Lower lobe of right lung (tissue), 2 donors: ENCODE data around the gene SYF2. TPM values are rescaled to one million over a fixed set of nuclear protein-coding genes. Genes with fewer than 3 reads are reported as not detected.

Experiments
- ATAC-seq, 2 donors: fragments of 200-7000 bp; cut with Tn5 transposase; one replicate each; pipeline ENCODE4 v1.9.1; 2020 to 2022; ENCODE audit warnings: mild to moderate bottlenecking in 2 of 2, moderate library complexity in 2 of 2
- DNase-seq: peaks from one replicate; pipeline ENCODE4 v3.0.0-alpha.2; 2020
- H3K27ac ChIP-seq: fragments of 200-600 bp; one replicate; pipeline ENCODE4 v1.8.0; 2022
- H3K27me3 ChIP-seq: fragments of 200-600 bp; one replicate; pipeline ENCODE4 v1.8.0; 2022; ENCODE audit warnings: low read depth
- H3K36me3 ChIP-seq: fragments of 200-600 bp; one replicate; pipeline ENCODE4 v1.8.0; 2022; ENCODE audit warnings: mild to moderate bottlenecking
- H3K4me1 ChIP-seq: fragments of 200-600 bp; one replicate; pipeline ENCODE4 v1.8.0; 2022
- H3K4me3 ChIP-seq: fragments of 200-600 bp; one replicate; pipeline ENCODE4 v1.8.0; 2022; ENCODE audit warnings: mild to moderate bottlenecking
- H3K9me3 ChIP-seq: fragments of 200-600 bp; one replicate; pipeline ENCODE4 v1.8.0; 2022
- CTCF ChIP-seq: fragments of 200-600 bp; IDR thresholded peaks from one replicate; pipeline ENCODE4 v1.8.0; 2022; ENCODE audit warnings: antibody characterized with exemption, mild to moderate bottlenecking
- intact Hi-C: fragments of 100-400 bp; cut with DNase I; formaldehyde crosslinking; loops from one replicate; pipeline ENCODE4 v1.11.0; 2022
- total RNA-seq: library from RNA; stranded (reverse); fragmentation: NEBNext Ultra II Directional; extraction: Animal tissue kit (Norgen Biotek cat#: 25700); gene quantifications from one replicate; pipeline ENCODE4 v1.2.1, GENCODE V29; 2021
- donor health status: DM: no; HTN: yes; CAD: no; lungs with severe emphysema.

SYF2 gene
- total RNA-seq, 1 donor from 2014 or later, result 44.6 TPM

- Histone ChIP-seq H3K4me1 (no peaks in the 10 kb centered on the region), H3K4me3 (no peak overlapping the region), H3K27ac (no peak overlapping the region), H3K36me3 (no peaks in the 10 kb centered on the region), H3K27me3 (no peaks in the 10 kb centered on the region), H3K9me3 (no peaks in the 10 kb centered on the region)
- no peak for TF ChIP-seq CTCF
- intact Hi-C loops, result loop anchor here (10.0 kb wide), 1 partner anchor 364 kb away; no protein-coding TSS in a partner anchor
- ATAC-seq (no peak), DNase-seq (no peak)
These were observed 23.6 kb downstream of the SYF2 start for GRCh38 chr1:25208561-25209222.

- Histone ChIP-seq H3K27ac (no peak overlapping the region), H3K4me3 (no peak overlapping the region), H3K27me3 (no peaks in the 10 kb centered on the region), H3K4me1 (no peaks in the 10 kb centered on the region), H3K36me3 (no peaks in the 10 kb centered on the region), H3K9me3 (no peaks in the 10 kb centered on the region)
- no peak for ATAC-seq
- intact Hi-C loops, result loop anchor here (10.0 kb wide), 1 partner anchor 363 kb away; no protein-coding TSS in a partner anchor
- TF ChIP-seq CTCF, result no peak
- DNase-seq, result no peak
These were observed 24.2 kb downstream of the SYF2 start for GRCh38 chr1:25208092-25208491.

DNA sequence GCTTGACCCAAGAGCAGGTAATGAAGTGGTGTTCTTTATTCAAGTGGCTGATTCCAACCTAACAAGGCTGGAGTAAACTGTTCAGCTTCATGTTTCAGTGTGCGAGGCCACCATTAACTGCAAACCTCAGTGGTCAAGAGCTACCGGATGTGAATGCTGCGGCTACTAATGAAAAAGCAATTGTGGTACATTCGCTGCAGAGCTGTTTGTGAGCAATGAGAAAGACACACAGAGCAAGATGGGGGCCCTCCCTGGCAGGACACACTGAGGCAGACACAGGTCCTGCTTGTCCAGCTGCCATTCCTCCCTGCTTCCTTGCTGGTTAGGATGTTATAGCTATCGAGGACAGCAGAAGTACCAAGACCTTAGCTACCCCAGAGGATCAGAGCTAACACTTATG lies 26.1 kb downstream of the SYF2 start:
- H3K27me3 ChIP-seq, result no peaks in the 10 kb centered on the region
- no peak overlapping the region for H3K27ac ChIP-seq
- H3K4me3 ChIP-seq, result no peak overlapping the region
- ATAC-seq (no peak), DNase-seq (no peak)
- no peaks in the 10 kb centered on the region for H3K36me3 ChIP-seq
- no peaks in the 10 kb centered on the region for H3K9me3 ChIP-seq
- no peaks in the 10 kb centered on the region for H3K4me1 ChIP-seq
- no peak for TF ChIP-seq CTCF
- intact Hi-C loops, result loop anchor here (10.0 kb wide), 1 partner anchor 361 kb away; no protein-coding TSS in a partner anchor

DNA sequence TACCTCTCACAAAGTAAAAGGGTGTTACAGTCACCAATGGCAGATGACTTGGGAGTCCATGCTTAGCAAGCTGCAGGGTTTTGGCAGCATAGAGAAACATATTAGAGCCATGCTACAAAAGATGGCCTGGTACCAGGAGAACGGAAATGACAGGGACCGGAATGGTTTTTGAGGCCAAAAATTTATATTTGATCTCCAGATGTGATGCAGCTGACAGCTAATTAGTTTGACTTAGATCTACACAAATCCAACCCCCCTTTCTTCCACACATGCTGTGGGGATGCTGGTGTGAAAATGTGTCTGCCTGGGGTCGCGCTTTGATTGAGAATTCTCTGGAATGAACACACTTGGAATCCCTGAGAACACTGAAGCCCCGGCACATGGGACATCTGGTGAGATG lies 26.5 kb downstream of the SYF2 start:
- no peaks in the 10 kb centered on the region for H3K4me1 ChIP-seq
- no peak for TF ChIP-seq CTCF
- no peak for DNase-seq

DNA sequence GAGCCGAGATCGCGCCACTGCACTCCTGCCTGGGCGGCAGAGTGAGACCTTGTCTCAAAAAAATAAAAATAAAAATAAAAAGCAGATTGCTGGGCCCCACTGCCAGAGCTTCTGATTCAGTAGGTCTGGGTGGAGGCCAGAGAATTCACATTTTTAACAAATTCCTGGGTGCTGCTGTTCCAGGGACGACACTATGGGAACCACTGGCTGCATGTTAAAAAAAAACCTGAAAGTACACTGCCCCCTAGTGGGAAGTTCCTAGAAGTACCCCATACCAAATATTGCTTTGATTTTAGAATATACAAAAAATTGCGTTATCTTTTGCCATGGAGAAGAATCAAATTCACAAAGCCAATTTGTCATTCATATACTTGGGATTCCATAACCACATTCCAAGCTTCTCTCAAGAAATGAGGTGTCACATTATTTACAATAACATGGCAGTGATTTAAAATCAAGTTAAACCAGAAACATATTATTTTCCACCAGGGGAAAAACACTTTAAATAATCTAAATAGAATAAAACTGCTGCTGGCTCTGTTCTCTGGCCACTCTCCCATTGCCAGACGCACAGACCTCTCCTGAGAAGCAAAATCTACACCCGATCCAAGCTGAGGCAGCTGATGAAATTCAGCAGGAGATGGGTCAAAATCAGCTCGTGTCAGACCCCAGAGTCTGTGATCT lies 27.4 kb downstream of the SYF2 start:
- ATAC-seq, result peak; percentile 68 to 70
- intact Hi-C loops, result loop anchor here (10.0 kb wide), 1 partner anchor 360 kb away; no protein-coding TSS in a partner anchor
- Histone ChIP-seq H3K36me3 (no peaks in the 10 kb centered on the region), H3K27ac (no peak overlapping the region), H3K4me3 (no peak overlapping the region), H3K4me1 (no peaks in the 10 kb centered on the region), H3K9me3 (no peaks in the 10 kb centered on the region), H3K27me3 (no peaks in the 10 kb centered on the region)
- no peak for DNase-seq
- TF ChIP-seq CTCF, result peak; percentile 88

More for the DNA sequence above, 26.5 kb downstream of the SYF2 start:
- ATAC-seq, result no peak
- intact Hi-C loops, result loop anchor here (10.0 kb wide), 1 partner anchor 361 kb away; no protein-coding TSS in a partner anchor
- Histone ChIP-seq H3K9me3 (no peaks in the 10 kb centered on the region), H3K27me3 (no peaks in the 10 kb centered on the region), H3K4me3 (no peak overlapping the region), H3K27ac (no peak overlapping the region), H3K36me3 (no peaks in the 10 kb centered on the region)
